A673 (cell line): Measurements from ENCODE around the gene PCBP1. TPM values are rescaled to one million over a fixed set of nuclear protein-coding genes. Genes with fewer than 3 reads are reported as not detected.

Experiments used
- BruUV-seq: library from RNA; stranded (reverse); fragments of 400-500 nt; replicated peaks from 2 replicates; lab custom pipeline; 2021; lab: Mats Ljungman, UMichigan
- CTCF ChIA-PET: fragments of 300-600 bp; sonication (Branson Sonifier 250); formaldehyde crosslinking; loops from one replicate; lab custom pipeline; 2022; ENCODE audit warnings: antibody characterized with exemption; lab: Charles Lee
- POLR2A ChIA-PET: fragments of 300-600 bp; sonication (Branson Sonifier 250); formaldehyde crosslinking; loops from one replicate; lab custom pipeline; 2022; ENCODE audit warnings: antibody characterized with exemption; ENCODE audit not compliant: low non-redundant PET; lab: Charles Lee
- DNase-seq: peaks from one replicate; pipeline ENCODE4 v3.0.0-alpha.2; 2015; ENCODE audit warnings: low spot score
- H3K27ac ChIP-seq: fragments of 200-600 bp; sonication (generic); 2 replicates; pipeline ENCODE4 v1.5.1; 2016; ENCODE audit warnings: mixed run types, low read depth, mild to moderate bottlenecking, mixed read lengths, antibody characterized with exemption, low read length; ENCODE audit not compliant: poor library complexity, severe bottlenecking
- H3K27me3 ChIP-seq: fragments of 200-600 bp; sonication (generic); replicated peaks from 2 replicates; pipeline ENCODE4 v1.6.1; 2017; ENCODE audit warnings: mixed run types, low read depth, mild to moderate bottlenecking, mixed read lengths, antibody characterized with exemption, low read length; ENCODE audit not compliant: insufficient read depth, poor library complexity
- H3K36me3 ChIP-seq: fragments of 200-600 bp; sonication (generic); 2 replicates; pipeline ENCODE4 v1.6.1; 2016; ENCODE audit warnings: mixed run types, mild to moderate bottlenecking, mixed read lengths, antibody characterized with exemption, low read length; ENCODE audit not compliant: insufficient read depth, poor library complexity, severe bottlenecking
- H3K4me1 ChIP-seq: fragments of 200-600 bp; sonication (generic); 2 replicates; pipeline ENCODE4 v1.6.1; 2017; ENCODE audit warnings: mixed run types, mild to moderate bottlenecking, mixed read lengths, antibody characterized with exemption, low read length; ENCODE audit not compliant: insufficient read depth, poor library complexity, severe bottlenecking
- H3K4me3 ChIP-seq: fragments of 200-600 bp; sonication (generic); 2 replicates; pipeline ENCODE4 v1.5.1; 2016; ENCODE audit warnings: low read depth, mixed run types, mild to moderate bottlenecking, mixed read lengths, low read length; ENCODE audit not compliant: poor library complexity, severe bottlenecking
- H3K9me3 ChIP-seq: fragments of 200-600 bp; sonication (generic); 2 replicates; pipeline ENCODE4 v1.6.1; 2016; ENCODE audit warnings: mixed run types, low read depth, mild to moderate bottlenecking, mixed read lengths, antibody characterized with exemption, low read length; ENCODE audit not compliant: poor library complexity, severe bottlenecking
- CTCF ChIP-seq: fragments of 300-800, 200-600 bp; sonication (generic); conservative IDR thresholded peaks from 2 replicates; pipeline ENCODE4 v1.5.1; 2017; ENCODE audit warnings: low read depth, mild to moderate bottlenecking, antibody characterized with exemption, low read length, moderate library complexity, mixed read lengths
- EZH2 ChIP-seq: fragments of 200-600 bp; sonication (generic); IDR thresholded peaks from 2 replicates; pipeline ENCODE4 v1.6.1; 2017; ENCODE audit warnings: borderline replicate concordance, low read depth, mild to moderate bottlenecking, mixed read lengths, antibody characterized with exemption, low read length; ENCODE audit not compliant: poor library complexity, severe bottlenecking
- intact Hi-C: fragments of 100-400 bp; cut with micrococcal nuclease; formaldehyde crosslinking; loops from one replicate; pipeline ENCODE4 v1.10.0; 2022; ENCODE audit not compliant: unreplicated experiment
- total RNA-seq: library from RNA; stranded (reverse); gene quantifications from 2 replicates; pipeline ENCODE4 v1.2.3, GENCODE V29; 2021

Gene PCBP1
- total RNA-seq, 1 experiment from 2014 or later = 350 TPM

GRCh38 chr2:70122470-70122869, 35.2 kb downstream of the PCBP1 start:
- no peaks in the 10 kb centered on the region for H3K9me3 ChIP-seq
- no peak overlapping the region for H3K4me3 ChIP-seq
- intact Hi-C loops = no loop called here
- H3K36me3 ChIP-seq = no peaks in the 10 kb centered on the region
- no peak for DNase-seq
- BruUV-seq = no TSS peak
- peaks cover 31% of the 10 kb centered on the region for H3K4me1 ChIP-seq
- CTCF ChIA-PET = no interaction called here
- H3K27ac ChIP-seq = peak overlapping the region; percentile 53
- POLR2A ChIA-PET = no interaction called here
- H3K27me3 ChIP-seq = no peaks in the 10 kb centered on the region
- no peak for TF ChIP-seq EZH2
- no peak for TF ChIP-seq CTCF

GRCh38 chr2:70123051-70123828, 36.0 kb downstream of the PCBP1 start:
- POLR2A ChIA-PET = interaction anchor here (0.6 to 0.9 kb wide), 3 partner anchors 9 to 24 kb away, joined by 3 to 7 read pairs (median 6); no protein-coding TSS in a partner anchor
- Histone ChIP-seq H3K27ac (peak overlapping the region; percentile 99), H3K27me3 (no peaks in the 10 kb centered on the region), H3K4me1 (peaks cover 31% of the 10 kb centered on the region), H3K36me3 (no peaks in the 10 kb centered on the region), H3K4me3 (peak overlapping the region; percentile 58), H3K9me3 (no peaks in the 10 kb centered on the region)
- intact Hi-C loops = no loop called here
- DNase-seq = peak; percentile 45
- BruUV-seq = no TSS peak
- TF ChIP-seq EZH2 (no peak), CTCF (no peak)
- CTCF ChIA-PET = no interaction called here

GRCh38 chr2:70123829-70124116, 36.5 kb downstream of the PCBP1 start:
- TF ChIP-seq EZH2 (no peak), CTCF (no peak)
- H3K27ac ChIP-seq = peak overlapping the region; percentile 99
- no peaks in the 10 kb centered on the region for H3K9me3 ChIP-seq
- H3K4me3 ChIP-seq = peak overlapping the region; percentile 58
- H3K4me1 ChIP-seq = peaks cover 26% of the 10 kb centered on the region
- ChIA-PET POLR2A (interaction anchor here (0.6 to 0.9 kb wide), 5 partner anchors 9 to 1106 kb away, joined by 3 to 7 read pairs (median 4); no protein-coding TSS in a partner anchor), CTCF (interaction anchor here (0.6 to 0.8 kb wide), 4 partner anchors 8 to 449 kb away, joined by 3 to 6 read pairs (median 4); no protein-coding TSS in a partner anchor)
- DNase-seq = no peak
- intact Hi-C loops = loop anchor here (1.0 kb wide), 1 partner anchor 36 kb away; the partner anchor contains the start of gene PCBP1
- no TSS peak for BruUV-seq
- H3K36me3 ChIP-seq = no peaks in the 10 kb centered on the region
- H3K27me3 ChIP-seq = no peaks in the 10 kb centered on the region
